HL-60 (cell line): ENCODE measurements around the gene IL2RA.

Experiments used
- CTCF ChIP-seq: IDR thresholded peaks from one replicate; pipeline ENCODE4 v1.5.1; 2011; ENCODE audit warnings: low read length, control low read depth, inconsistent platforms; ENCODE audit not compliant: insufficient read depth
- POLR2AphosphoS5 ChIP-seq: IDR thresholded peaks from 2 replicates; pipeline ENCODE4 v1.6.1; 2012; ENCODE audit warnings: low read depth

- no peak for TF ChIP-seq CTCF
- no peak for TF ChIP-seq POLR2AphosphoS5
Measured at GRCh38 chr10:6061056-6061455, 1.1 kb downstream of the IL2RA start.
